WTC11 (cell line): ENCODE results near the gene CYP2U1. TPM values are rescaled to one million over a fixed set of nuclear protein-coding genes. Genes with fewer than 3 reads are reported as not detected.
A peak's percentile ranks its signal among the peaks of the same experiment; 100 is the strongest.

Source experiments
- ATAC-seq: fragments of 200-7000 bp; cut with Tn5 transposase; 2 replicates; pipeline ENCODE4 v1.10.0; 2021; ENCODE audit warnings: mild to moderate bottlenecking, moderate library complexity
- CTCF ChIA-PET: fragments of 300-600 bp; sonication (Branson Sonifier 250); formaldehyde crosslinking; loops from one replicate; lab custom pipeline; 2021; ENCODE audit warnings: antibody characterized with exemption; lab: Charles Lee
- POLR2A ChIA-PET: fragments of 350-600 bp; sonication (Branson Sonifier 250); formaldehyde crosslinking; loops from one replicate; lab custom pipeline; 2021; ENCODE audit warnings: antibody characterized with exemption; lab: Charles Lee
- DNase-seq: peaks from one replicate; pipeline ENCODE4 v3.0.0; 2021; ENCODE audit warnings: low spot score
- H3K27ac Mint-ChIP-seq: 2 replicates; pipeline ENCODE4 v1.8.0; 2021; ENCODE audit warnings: mixed read lengths
- H3K27me3 Mint-ChIP-seq: 2 replicates; pipeline ENCODE4 v1.8.0; 2021; ENCODE audit warnings: low read depth, mild to moderate bottlenecking, moderate library complexity, mixed read lengths
- H3K36me3 Mint-ChIP-seq: 2 replicates; pipeline ENCODE4 v1.8.0; 2021; ENCODE audit warnings: mixed read lengths
- H3K4me1 Mint-ChIP-seq: 2 replicates; pipeline ENCODE4 v1.8.0; 2022; ENCODE audit warnings: mixed read lengths
- H3K4me3 Mint-ChIP-seq: 2 replicates; pipeline ENCODE4 v1.8.0; 2021; ENCODE audit warnings: mild to moderate bottlenecking, moderate library complexity, mixed read lengths
- H3K9me3 Mint-ChIP-seq: 2 replicates; pipeline ENCODE4 v1.8.0; 2021; ENCODE audit warnings: mixed read lengths
- GTF2I ChIP-seq: fragments of 250-450 bp; sonication (Bioruptor Pico); conservative IDR thresholded peaks from 2 replicates; pipeline ENCODE4 v1.4.0; 2021; ENCODE audit warnings: mild to moderate bottlenecking
- IRF2 ChIP-seq: sonication (generic); formaldehyde crosslinking; IDR thresholded peaks from 2 replicates; pipeline ENCODE4 v1.8.0; 2022; ENCODE audit warnings: low read depth, missing genetic modification reagents, borderline replicate concordance
- JAZF1 ChIP-seq: fragments of 250-450 bp; sonication (Bioruptor Pico); IDR thresholded peaks from 2 replicates; pipeline ENCODE4 v1.9.0; 2021; ENCODE audit warnings: moderate library complexity, mild to moderate bottlenecking, inconsistent platforms
- NFE2L1 ChIP-seq: sonication (generic); formaldehyde crosslinking; IDR thresholded peaks from 2 replicates; pipeline ENCODE4 v1.8.1; 2023; ENCODE audit warnings: missing genetic modification reagents
- OVOL2 ChIP-seq: fragments of 250-450 bp; sonication (Bioruptor Pico); IDR thresholded peaks from 2 replicates; pipeline ENCODE4 v1.9.0; 2021; ENCODE audit warnings: mild to moderate bottlenecking, borderline replicate concordance
- TEAD1 ChIP-seq: sonication (generic); formaldehyde crosslinking; IDR thresholded peaks from 2 replicates; pipeline ENCODE4 v1.8.0; 2022; ENCODE audit warnings: mild to moderate bottlenecking, missing genetic modification reagents
- ZBTB21 ChIP-seq: sonication (generic); formaldehyde crosslinking; IDR thresholded peaks from 2 replicates; pipeline ENCODE4 v1.8.1; 2023; ENCODE audit warnings: mild to moderate bottlenecking, missing genetic modification reagents, borderline replicate concordance
- ZNF317 ChIP-seq: sonication (generic); formaldehyde crosslinking; IDR thresholded peaks from 2 replicates; pipeline ENCODE4 v1.8.1; 2023; ENCODE audit warnings: low read depth, mild to moderate bottlenecking, moderate library complexity, missing genetic modification reagents, borderline replicate concordance
- ZNF671 ChIP-seq: fragments of 250-450 bp; sonication (Bioruptor Pico); IDR thresholded peaks from 2 replicates; pipeline ENCODE4 v1.8.0; 2021; ENCODE audit warnings: mild to moderate bottlenecking
- total RNA-seq: library from RNA; stranded (reverse); gene quantifications from 3 replicates; pipeline ENCODE4 v1.2.3, GENCODE V29; 2021
- TF ChIP-seq, protein P1 (sequence below): fragments of 250-450 bp; sonication (Bioruptor Pico); IDR thresholded peaks from 2 replicates; pipeline ENCODE4 v2.1.2; 2022; ENCODE audit warnings: mild to moderate bottlenecking, moderate library complexity
- TF ChIP-seq, protein P2 (sequence below): sonication (generic); formaldehyde crosslinking; IDR thresholded peaks from 2 replicates; pipeline ENCODE4 v1.8.0; 2023; ENCODE audit warnings: mild to moderate bottlenecking, missing genetic modification reagents
- TF ChIP-seq, protein P3 (sequence below): sonication (generic); formaldehyde crosslinking; IDR thresholded peaks from 2 replicates; pipeline ENCODE4 v1.8.1; 2022; ENCODE audit warnings: mild to moderate bottlenecking, moderate library complexity, missing genetic modification reagents
- TF ChIP-seq, protein P4 (sequence below): sonication (generic); formaldehyde crosslinking; IDR thresholded peaks from 2 replicates; pipeline ENCODE4 v1.8.0; 2022; ENCODE audit warnings: mild to moderate bottlenecking, missing genetic modification reagents
- TF ChIP-seq, protein P5 (sequence below): fragments of 250-450 bp; sonication (Bioruptor Pico); IDR thresholded peaks from 2 replicates; pipeline ENCODE4 v1.9.0; 2021; ENCODE audit warnings: mild to moderate bottlenecking, borderline replicate concordance
- TF ChIP-seq, protein P6 (sequence below): sonication (generic); formaldehyde crosslinking; IDR thresholded peaks from 2 replicates; pipeline ENCODE4 v1.8.0; 2022; ENCODE audit warnings: mild to moderate bottlenecking, missing genetic modification reagents
- TF ChIP-seq, protein P7 (sequence below): fragments of 250-450 bp; sonication (Bioruptor Pico); IDR thresholded peaks from 2 replicates; pipeline ENCODE4 v1.9.0; 2021; ENCODE audit warnings: mild to moderate bottlenecking
- TF ChIP-seq, protein P8 (sequence below): sonication (generic); formaldehyde crosslinking; conservative IDR thresholded peaks from 2 replicates; pipeline ENCODE4 v1.8.1; 2022; ENCODE audit warnings: mild to moderate bottlenecking, missing genetic modification reagents
- TF ChIP-seq, protein P9 (sequence below): sonication (generic); formaldehyde crosslinking; IDR thresholded peaks from 2 replicates; pipeline ENCODE4 v1.8.1; 2022; ENCODE audit warnings: mild to moderate bottlenecking, missing genetic modification reagents, moderate library complexity, borderline replicate concordance

Gene CYP2U1
- total RNA-seq, 1 experiment from 2014 or later, result 2.9 TPM

DNA sequence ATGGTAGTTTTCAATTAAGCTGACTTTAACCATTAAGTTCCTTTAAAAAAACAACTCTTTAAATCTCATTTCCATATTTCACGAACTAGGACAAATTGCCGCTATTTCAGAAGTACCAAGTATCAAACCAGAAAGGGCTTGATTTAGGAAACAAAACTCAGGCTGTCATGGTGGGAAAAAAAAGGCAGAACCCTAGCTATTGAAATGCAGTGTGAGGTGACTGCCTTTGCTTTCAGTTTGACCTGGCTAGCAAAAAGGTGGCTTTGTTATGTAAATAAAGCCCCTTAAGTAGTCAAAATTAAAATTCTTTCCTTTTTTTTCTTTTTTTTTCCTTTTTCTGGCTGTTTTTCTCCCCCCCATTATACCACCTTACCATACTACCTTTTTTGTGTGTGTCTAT is 40.6 kb upstream of the CYP2U1 start:
- CTCF ChIA-PET, result no interaction called here
- ATAC-seq (peak; percentile 88), DNase-seq (no peak)
- no peaks in the 10 kb centered on the region; the same call in none of the 2 replicates for H3K27me3 Mint-ChIP-seq
- H3K9me3 Mint-ChIP-seq, result peaks cover 49% of the 10 kb centered on the region
- peaks cover 35% of the 10 kb centered on the region for H3K4me1 Mint-ChIP-seq
- peak overlapping the region; percentile 94 for H3K27ac Mint-ChIP-seq
- POLR2A ChIA-PET, result no interaction called here
- H3K4me3 Mint-ChIP-seq, result peak overlapping the region; percentile 18; the same call in 1 of the 2 replicates
- peaks cover 65% of the 10 kb centered on the region for H3K36me3 Mint-ChIP-seq
- TF ChIP-seq, protein P1, sequence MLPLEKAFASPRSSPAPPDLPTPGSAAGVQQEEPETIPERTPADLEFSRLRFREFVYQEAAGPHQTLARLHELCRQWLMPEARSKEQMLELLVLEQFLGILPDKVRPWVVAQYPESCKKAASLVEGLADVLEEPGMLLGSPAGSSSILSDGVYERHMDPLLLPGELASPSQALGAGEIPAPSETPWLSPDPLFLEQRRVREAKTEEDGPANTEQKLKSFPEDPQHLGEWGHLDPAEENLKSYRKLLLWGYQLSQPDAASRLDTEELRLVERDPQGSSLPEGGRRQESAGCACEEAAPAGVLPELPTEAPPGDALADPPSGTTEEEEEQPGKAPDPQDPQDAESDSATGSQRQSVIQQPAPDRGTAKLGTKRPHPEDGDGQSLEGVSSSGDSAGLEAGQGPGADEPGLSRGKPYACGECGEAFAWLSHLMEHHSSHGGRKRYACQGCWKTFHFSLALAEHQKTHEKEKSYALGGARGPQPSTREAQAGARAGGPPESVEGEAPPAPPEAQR (CRISPR knock-in tag), result no peak
- no peak for TF ChIP-seq ZBTB21 (CRISPR knock-in tag)
- TF ChIP-seq, protein P2, sequence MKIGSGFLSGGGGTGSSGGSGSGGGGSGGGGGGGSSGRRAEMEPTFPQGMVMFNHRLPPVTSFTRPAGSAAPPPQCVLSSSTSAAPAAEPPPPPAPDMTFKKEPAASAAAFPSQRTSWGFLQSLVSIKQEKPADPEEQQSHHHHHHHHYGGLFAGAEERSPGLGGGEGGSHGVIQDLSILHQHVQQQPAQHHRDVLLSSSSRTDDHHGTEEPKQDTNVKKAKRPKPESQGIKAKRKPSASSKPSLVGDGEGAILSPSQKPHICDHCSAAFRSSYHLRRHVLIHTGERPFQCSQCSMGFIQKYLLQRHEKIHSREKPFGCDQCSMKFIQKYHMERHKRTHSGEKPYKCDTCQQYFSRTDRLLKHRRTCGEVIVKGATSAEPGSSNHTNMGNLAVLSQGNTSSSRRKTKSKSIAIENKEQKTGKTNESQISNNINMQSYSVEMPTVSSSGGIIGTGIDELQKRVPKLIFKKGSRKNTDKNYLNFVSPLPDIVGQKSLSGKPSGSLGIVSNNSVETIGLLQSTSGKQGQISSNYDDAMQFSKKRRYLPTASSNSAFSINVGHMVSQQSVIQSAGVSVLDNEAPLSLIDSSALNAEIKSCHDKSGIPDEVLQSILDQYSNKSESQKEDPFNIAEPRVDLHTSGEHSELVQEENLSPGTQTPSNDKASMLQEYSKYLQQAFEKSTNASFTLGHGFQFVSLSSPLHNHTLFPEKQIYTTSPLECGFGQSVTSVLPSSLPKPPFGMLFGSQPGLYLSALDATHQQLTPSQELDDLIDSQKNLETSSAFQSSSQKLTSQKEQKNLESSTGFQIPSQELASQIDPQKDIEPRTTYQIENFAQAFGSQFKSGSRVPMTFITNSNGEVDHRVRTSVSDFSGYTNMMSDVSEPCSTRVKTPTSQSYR (CRISPR knock-in tag), result no peak
- TF ChIP-seq OVOL2 (CRISPR knock-in tag), result no peak
- TF ChIP-seq, protein P3, sequence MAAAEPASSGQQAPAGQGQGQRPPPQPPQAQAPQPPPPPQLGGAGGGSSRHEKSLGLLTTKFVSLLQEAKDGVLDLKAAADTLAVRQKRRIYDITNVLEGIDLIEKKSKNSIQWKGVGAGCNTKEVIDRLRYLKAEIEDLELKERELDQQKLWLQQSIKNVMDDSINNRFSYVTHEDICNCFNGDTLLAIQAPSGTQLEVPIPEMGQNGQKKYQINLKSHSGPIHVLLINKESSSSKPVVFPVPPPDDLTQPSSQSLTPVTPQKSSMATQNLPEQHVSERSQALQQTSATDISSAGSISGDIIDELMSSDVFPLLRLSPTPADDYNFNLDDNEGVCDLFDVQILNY (CRISPR knock-in tag), result no peak
- TF ChIP-seq, protein P4, sequence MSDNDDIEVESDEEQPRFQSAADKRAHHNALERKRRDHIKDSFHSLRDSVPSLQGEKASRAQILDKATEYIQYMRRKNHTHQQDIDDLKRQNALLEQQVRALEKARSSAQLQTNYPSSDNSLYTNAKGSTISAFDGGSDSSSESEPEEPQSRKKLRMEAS, result no peak
- TF ChIP-seq NFE2L1 (CRISPR knock-in tag), result no peak
- TF ChIP-seq, protein P5, sequence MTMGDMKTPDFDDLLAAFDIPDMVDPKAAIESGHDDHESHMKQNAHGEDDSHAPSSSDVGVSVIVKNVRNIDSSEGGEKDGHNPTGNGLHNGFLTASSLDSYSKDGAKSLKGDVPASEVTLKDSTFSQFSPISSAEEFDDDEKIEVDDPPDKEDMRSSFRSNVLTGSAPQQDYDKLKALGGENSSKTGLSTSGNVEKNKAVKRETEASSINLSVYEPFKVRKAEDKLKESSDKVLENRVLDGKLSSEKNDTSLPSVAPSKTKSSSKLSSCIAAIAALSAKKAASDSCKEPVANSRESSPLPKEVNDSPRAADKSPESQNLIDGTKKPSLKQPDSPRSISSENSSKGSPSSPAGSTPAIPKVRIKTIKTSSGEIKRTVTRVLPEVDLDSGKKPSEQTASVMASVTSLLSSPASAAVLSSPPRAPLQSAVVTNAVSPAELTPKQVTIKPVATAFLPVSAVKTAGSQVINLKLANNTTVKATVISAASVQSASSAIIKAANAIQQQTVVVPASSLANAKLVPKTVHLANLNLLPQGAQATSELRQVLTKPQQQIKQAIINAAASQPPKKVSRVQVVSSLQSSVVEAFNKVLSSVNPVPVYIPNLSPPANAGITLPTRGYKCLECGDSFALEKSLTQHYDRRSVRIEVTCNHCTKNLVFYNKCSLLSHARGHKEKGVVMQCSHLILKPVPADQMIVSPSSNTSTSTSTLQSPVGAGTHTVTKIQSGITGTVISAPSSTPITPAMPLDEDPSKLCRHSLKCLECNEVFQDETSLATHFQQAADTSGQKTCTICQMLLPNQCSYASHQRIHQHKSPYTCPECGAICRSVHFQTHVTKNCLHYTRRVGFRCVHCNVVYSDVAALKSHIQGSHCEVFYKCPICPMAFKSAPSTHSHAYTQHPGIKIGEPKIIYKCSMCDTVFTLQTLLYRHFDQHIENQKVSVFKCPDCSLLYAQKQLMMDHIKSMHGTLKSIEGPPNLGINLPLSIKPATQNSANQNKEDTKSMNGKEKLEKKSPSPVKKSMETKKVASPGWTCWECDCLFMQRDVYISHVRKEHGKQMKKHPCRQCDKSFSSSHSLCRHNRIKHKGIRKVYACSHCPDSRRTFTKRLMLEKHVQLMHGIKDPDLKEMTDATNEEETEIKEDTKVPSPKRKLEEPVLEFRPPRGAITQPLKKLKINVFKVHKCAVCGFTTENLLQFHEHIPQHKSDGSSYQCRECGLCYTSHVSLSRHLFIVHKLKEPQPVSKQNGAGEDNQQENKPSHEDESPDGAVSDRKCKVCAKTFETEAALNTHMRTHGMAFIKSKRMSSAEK, result no peak
- TF ChIP-seq, protein P6, sequence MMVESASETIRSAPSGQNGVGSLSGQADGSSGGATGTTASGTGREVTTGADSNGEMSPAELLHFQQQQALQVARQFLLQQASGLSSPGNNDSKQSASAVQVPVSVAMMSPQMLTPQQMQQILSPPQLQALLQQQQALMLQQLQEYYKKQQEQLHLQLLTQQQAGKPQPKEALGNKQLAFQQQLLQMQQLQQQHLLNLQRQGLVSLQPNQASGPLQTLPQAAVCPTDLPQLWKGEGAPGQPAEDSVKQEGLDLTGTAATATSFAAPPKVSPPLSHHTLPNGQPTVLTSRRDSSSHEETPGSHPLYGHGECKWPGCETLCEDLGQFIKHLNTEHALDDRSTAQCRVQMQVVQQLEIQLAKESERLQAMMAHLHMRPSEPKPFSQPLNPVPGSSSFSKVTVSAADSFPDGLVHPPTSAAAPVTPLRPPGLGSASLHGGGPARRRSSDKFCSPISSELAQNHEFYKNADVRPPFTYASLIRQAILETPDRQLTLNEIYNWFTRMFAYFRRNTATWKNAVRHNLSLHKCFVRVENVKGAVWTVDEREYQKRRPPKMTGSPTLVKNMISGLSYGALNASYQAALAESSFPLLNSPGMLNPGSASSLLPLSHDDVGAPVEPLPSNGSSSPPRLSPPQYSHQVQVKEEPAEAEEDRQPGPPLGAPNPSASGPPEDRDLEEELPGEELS, result no peak
- no peak for TF ChIP-seq ZNF671 (CRISPR knock-in tag)
- TF ChIP-seq GTF2I, result no peak
- TF ChIP-seq, protein P7, sequence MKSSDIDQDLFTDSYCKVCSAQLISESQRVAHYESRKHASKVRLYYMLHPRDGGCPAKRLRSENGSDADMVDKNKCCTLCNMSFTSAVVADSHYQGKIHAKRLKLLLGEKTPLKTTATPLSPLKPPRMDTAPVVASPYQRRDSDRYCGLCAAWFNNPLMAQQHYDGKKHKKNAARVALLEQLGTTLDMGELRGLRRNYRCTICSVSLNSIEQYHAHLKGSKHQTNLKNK, result no peak
- TF ChIP-seq ZNF317 (CRISPR knock-in tag), result no peak
- TF ChIP-seq JAZF1 (CRISPR knock-in tag), result no peak
- TF ChIP-seq, protein P8, sequence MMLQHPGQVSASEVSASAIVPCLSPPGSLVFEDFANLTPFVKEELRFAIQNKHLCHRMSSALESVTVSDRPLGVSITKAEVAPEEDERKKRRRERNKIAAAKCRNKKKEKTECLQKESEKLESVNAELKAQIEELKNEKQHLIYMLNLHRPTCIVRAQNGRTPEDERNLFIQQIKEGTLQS (CRISPR knock-in tag), result no peak
- TF ChIP-seq TEAD1 (CRISPR knock-in tag), result no peak
- TF ChIP-seq, protein P9, sequence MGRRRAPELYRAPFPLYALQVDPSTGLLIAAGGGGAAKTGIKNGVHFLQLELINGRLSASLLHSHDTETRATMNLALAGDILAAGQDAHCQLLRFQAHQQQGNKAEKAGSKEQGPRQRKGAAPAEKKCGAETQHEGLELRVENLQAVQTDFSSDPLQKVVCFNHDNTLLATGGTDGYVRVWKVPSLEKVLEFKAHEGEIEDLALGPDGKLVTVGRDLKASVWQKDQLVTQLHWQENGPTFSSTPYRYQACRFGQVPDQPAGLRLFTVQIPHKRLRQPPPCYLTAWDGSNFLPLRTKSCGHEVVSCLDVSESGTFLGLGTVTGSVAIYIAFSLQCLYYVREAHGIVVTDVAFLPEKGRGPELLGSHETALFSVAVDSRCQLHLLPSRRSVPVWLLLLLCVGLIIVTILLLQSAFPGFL, result no peak
- TF ChIP-seq IRF2 (CRISPR knock-in tag), result no peak
